HG02981 (cell line): ENCODE results near the gene JKAMP.

ENCODE experiments used
- ATAC-seq: cut with Tn5 transposase; IDR thresholded peaks from one replicate; pipeline ENCODE4 v1.9.1; 2021; ENCODE audit warnings: mild to moderate bottlenecking, moderate library complexity; ENCODE audit not compliant: unreplicated experiment

The JKAMP gene

DNA sequence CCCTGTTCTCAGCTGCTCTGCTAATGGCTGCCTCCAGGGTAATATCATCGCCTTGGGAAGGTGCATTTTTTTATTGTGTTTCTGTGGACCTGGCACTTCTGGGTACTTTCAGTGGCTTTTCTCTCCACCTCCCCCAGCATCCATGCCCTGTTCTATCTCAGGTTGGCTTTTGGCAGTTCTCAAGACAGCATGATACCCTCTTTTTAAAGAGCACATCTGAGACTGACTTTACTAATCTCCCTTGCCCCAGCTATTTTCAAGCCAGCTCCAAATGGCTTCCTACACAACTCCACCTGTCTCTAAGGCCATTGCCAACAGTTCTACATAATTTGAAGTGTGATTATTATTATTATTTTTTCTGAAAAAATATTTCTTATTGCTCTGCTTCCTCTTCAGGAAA, 53.2 kb downstream of the JKAMP start:
- ATAC-seq: no peak

DNA sequence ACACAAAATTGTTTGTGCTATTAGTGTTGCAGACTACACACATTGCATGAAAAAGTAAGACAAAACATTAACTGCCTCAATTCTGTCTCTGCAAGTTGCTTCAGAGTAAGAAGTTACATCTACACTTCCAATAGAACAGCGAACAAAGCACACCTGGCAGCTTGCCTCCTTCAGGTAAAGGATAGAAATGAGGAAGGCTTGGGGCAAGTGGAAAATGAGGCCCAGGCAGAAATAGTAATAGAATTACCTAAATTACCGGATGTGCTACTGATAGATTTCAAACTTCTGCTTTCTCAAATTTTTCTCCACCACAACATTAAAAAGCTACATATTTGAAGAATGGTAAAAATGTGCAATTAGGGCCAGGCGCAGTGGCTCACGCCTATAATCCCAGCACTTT, 54.6 kb downstream of the JKAMP start:
- ATAC-seq: no peak

DNA sequence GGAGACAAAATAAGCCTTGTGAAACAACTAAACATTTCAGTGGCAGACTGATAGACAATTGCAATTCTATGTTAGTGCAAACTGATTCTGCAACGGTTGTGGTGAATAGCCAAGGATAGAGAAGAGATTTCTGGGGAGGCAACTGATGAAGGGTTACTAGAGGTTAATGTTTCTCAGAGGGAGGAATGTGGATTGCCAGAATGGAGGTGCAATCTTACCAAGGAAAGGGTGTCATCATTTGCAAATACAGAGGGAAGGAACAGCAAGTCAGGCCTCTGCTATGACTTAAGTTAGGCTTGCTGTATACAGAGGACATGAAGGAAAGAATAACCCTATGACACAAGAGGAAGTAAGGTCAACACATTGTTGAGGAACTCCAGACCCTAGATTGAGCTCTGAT, 56.5 kb downstream of the JKAMP start:
- ATAC-seq: no peak

DNA sequence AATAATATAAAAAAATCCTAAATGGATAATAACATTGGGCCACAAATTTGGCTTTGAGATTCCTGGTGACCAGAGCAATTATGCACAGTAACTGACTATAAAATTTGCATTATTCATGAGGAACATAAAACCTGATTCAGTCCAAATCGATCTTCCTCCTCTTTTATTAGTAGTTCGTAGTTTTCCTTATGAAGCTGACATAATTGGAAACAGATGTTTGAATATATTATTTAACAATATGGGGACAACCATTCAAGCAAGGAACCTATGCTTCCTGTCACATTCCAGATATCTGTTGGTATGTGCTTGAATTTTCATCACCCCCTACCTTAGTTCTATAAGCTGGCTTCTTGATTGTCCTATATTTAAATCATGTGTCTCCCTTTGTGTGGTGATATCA, 57.4 kb downstream of the JKAMP start:
- no peak for ATAC-seq

DNA sequence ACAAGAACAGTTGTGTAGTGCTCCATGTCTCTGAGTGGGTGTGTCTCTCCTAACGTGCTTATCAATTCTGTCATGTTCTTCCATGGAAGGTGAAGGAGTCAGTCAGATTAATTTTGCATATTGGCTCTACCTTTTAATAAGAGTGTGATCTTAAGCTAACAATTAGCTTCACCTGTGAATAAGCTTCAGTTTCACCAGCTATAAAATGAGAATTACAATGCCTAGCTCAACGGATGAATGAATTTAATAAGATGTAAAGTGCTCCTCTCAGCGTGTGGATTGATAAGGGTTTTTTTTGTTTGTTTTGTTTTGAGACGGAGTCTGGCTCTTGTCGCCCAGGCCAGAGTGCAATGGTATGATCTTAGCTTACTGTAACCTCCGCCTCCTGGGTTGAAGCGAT, 59.6 kb downstream of the JKAMP start:
- ATAC-seq: no peak

DNA sequence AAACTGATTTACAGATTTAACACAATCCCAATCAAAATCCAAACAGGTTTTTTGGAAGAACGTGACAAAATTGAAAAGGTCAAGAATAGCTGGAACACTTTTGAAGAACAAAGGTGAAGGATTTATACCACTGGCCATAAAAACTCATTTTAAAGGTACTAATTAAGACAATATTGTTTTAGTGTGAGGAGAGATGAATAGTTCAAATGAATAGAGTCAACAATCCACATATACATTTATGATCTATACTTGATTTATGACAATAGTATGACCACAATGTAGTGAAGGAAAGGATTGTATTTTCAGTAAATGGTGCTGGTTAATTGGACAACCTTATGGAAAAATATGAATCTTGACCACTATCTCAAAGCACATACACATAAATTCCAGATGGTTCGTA, 63.0 kb downstream of the JKAMP start:
- no peak for ATAC-seq
